ENCODE measurements around the gene HELQ.

The HELQ gene

DNA sequence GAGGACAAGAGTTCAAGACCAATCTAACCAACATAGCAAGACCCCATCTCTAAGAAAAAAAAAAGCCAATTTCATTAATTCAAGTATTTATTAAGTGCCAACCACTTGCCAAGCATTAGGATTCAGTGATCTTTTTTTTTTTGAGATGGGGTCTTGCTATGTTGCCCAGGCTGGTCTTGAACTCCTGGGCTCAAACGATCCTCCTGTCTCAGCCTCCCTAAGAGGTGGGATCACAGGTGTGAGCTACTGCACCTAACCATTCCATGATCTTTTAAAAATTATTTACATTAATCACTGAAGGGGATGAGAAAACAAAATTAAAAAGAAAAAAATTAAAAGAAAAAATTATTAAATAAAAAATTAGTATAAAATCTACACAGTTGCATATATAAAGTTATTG is 24.4 kb downstream of the HELQ start:
- Histone ChIP-seq H3K9me3 (no peaks in the 10 kb centered on the region), H3K4me1 (ENCODE audit: control insufficient read depth in 1 of 2, insufficient read depth in 1 of 2, low read depth in 1 of 2, low read length in 1 of 2) (no peaks in the 10 kb centered on the region)

DNA sequence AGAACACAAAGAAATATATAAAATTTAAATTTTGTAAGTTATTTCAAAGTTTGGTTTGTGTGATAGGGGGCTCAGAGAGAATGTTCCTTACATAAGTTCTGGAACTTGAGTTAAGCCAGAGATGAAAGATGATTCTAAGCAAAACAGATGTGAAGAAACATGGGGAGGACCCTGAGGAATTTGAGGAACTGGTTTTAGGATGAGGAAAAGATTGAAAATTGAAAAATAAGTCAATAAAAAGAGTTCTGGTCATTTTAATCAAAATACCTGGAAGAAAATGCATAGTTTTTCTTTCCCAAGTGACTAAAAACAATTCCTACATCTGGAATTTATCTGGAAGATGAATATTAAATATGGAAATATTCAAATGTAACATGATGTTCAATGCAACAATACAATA is 37.4 kb downstream of the HELQ start:
- no peak overlapping the region for H3K27ac ChIP-seq
- TF ChIP-seq, protein P1, sequence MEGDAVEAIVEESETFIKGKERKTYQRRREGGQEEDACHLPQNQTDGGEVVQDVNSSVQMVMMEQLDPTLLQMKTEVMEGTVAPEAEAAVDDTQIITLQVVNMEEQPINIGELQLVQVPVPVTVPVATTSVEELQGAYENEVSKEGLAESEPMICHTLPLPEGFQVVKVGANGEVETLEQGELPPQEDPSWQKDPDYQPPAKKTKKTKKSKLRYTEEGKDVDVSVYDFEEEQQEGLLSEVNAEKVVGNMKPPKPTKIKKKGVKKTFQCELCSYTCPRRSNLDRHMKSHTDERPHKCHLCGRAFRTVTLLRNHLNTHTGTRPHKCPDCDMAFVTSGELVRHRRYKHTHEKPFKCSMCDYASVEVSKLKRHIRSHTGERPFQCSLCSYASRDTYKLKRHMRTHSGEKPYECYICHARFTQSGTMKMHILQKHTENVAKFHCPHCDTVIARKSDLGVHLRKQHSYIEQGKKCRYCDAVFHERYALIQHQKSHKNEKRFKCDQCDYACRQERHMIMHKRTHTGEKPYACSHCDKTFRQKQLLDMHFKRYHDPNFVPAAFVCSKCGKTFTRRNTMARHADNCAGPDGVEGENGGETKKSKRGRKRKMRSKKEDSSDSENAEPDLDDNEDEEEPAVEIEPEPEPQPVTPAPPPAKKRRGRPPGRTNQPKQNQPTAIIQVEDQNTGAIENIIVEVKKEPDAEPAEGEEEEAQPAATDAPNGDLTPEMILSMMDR (IDR thresholded peaks at IDR 0.05) = no peak
- no peak overlapping the region for H3K4me3 ChIP-seq (ENCODE audit: low read depth in 1 of 2, low read length in 1 of 2)
- H3K36me3 ChIP-seq = peaks cover 67% of the 10 kb centered on the region
- no peaks in the 10 kb centered on the region for H3K4me1 ChIP-seq (ENCODE audit: control insufficient read depth in 1 of 2, insufficient read depth in 1 of 2, low read depth in 1 of 2, low read length in 1 of 2)
- H3K9me3 ChIP-seq = no peaks in the 10 kb centered on the region
- H3K27me3 ChIP-seq = no peaks in the 10 kb centered on the region

More for the DNA sequence above, 24.4 kb downstream of the HELQ start:
- Histone ChIP-seq H3K27ac (no peak overlapping the region), H3K27me3 (no peaks in the 10 kb centered on the region), H3K4me3 (ENCODE audit: low read depth in 1 of 2, low read length in 1 of 2) (no peak overlapping the region), H3K36me3 (peaks cover 34% of the 10 kb centered on the region)
- TF ChIP-seq, protein P1 (IDR thresholded peaks at IDR 0.05) = no peak

DNA sequence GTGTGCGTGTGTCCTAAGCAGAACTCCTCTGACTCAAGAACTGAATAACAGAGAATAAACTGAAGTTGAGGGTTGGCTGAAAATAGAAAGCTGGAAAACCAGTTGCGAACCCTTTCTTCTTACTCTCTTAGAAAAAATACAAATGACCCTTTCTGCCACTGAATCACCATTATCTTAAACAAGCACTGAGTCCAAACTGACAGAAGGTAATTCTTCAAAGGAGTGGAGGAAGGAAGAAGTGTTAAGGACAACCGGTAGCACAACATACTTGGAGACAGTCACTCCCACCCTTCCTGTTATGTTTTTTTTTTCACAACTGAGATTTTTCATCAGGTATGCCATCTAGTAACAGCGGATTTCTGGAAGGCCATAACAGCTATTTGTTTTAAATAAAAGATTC is 38.1 kb downstream of the HELQ start:
- Histone ChIP-seq H3K4me1 (ENCODE audit: control insufficient read depth in 1 of 2, insufficient read depth in 1 of 2, low read depth in 1 of 2, low read length in 1 of 2) (no peaks in the 10 kb centered on the region), H3K27me3 (no peaks in the 10 kb centered on the region), H3K36me3 (peaks cover 68% of the 10 kb centered on the region), H3K9me3 (no peaks in the 10 kb centered on the region), H3K27ac (no peak overlapping the region), H3K4me3 (ENCODE audit: low read depth in 1 of 2, low read length in 1 of 2) (no peak overlapping the region)
- TF ChIP-seq, protein P1 (IDR thresholded peaks at IDR 0.05) = no peak

DNA sequence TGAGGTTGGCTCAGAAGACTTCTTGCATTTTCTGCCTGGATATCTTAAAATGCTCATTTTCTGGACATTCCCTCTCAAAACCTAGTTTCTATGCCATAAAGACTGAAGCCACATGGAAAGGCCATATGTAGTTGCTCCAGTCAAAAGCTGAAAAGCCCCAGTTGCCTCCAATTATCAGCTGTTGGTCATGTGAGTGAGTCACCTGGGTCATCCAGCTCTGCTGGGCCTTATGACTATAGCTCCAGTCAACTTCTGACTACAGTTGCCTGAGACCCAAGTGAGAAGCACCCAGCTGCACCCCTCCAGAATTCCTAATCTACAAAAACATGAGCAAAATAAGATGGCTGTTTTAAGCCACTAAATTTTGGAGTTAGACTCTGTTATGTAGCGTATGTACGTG is 41.9 kb downstream of the HELQ start:
- Histone ChIP-seq H3K4me1 (ENCODE audit: control insufficient read depth in 1 of 2, insufficient read depth in 1 of 2, low read depth in 1 of 2, low read length in 1 of 2) (no peaks in the 10 kb centered on the region), H3K4me3 (ENCODE audit: low read depth in 1 of 2, low read length in 1 of 2) (no peak overlapping the region), H3K27me3 (no peaks in the 10 kb centered on the region), H3K27ac (no peak overlapping the region), H3K9me3 (no peaks in the 10 kb centered on the region), H3K36me3 (peaks cover 51% of the 10 kb centered on the region)
- TF ChIP-seq, protein P1 (IDR thresholded peaks at IDR 0.05) = no peak

DNA sequence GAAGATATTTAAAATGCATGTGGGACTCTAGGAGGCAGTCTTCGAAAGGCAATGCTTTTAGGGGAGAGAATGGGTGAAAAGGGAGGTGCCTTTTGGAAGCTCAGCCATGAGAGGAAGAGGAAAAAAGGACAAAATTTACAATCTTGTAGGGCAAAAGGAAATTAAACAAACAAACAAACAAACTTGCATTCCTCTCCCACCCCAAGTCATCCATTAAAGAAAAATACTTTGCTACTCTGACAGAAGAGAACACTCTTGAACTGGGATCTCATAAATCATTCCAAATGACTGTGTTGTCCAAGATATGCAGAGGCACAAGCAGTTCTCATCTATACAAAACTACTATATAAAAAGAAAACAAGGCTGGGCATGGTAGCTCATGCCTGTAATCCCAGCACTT is 46.7 kb downstream of the HELQ start:
- TF ChIP-seq, protein P1 (IDR thresholded peaks at IDR 0.05) = no peak
- Histone ChIP-seq H3K27ac (no peak overlapping the region), H3K27me3 (no peaks in the 10 kb centered on the region), H3K36me3 (peaks cover 33% of the 10 kb centered on the region), H3K9me3 (no peaks in the 10 kb centered on the region), H3K4me1 (ENCODE audit: control insufficient read depth in 1 of 2, insufficient read depth in 1 of 2, low read depth in 1 of 2, low read length in 1 of 2) (no peaks in the 10 kb centered on the region), H3K4me3 (ENCODE audit: low read depth in 1 of 2, low read length in 1 of 2) (no peak overlapping the region)

All from neutrophil (primary cell).